Muscle layer of colon (tissue), 2 donors: ENCODE results near the gene FAR1.
A peak's percentile ranks its signal among the peaks of the same experiment; 100 is the strongest.
"Not testable (repeated sequence)": the region's sequence is repeated elsewhere in the genome, so short reads cannot be mapped to it uniquely, and the experiment has no call there.

Source experiments
- H3K27ac ChIP-seq: one replicate; pipeline ENCODE4 v1.7.0; 2013; ENCODE audit warnings: low read depth, mild to moderate bottlenecking, low read length, moderate library complexity
- H3K27me3 ChIP-seq, 2 donors: one replicate each; pipeline ENCODE4 v1.7.0; 2013; ENCODE audit warnings: low read length in 2 of 2, mild to moderate bottlenecking in 2 of 2; ENCODE audit not compliant: insufficient read depth in 2 of 2, control insufficient read depth in 1 of 2
- H3K36me3 ChIP-seq: one replicate; pipeline ENCODE4 v1.7.0; 2013; ENCODE audit warnings: mild to moderate bottlenecking, low read length; ENCODE audit not compliant: insufficient read depth
- H3K4me1 ChIP-seq: one replicate; pipeline ENCODE4 v1.7.0; 2013; ENCODE audit warnings: mild to moderate bottlenecking, low read length; ENCODE audit not compliant: insufficient read depth
- H3K4me3 ChIP-seq, 2 donors: one replicate each; pipeline ENCODE4 v1.7.0; 2013; ENCODE audit warnings: low read length in 2 of 2, low read depth in 1 of 2, mild to moderate bottlenecking in 1 of 2, moderate library complexity in 1 of 2
- H3K9ac ChIP-seq: one replicate; pipeline ENCODE4 v1.7.0; 2013; ENCODE audit warnings: low read length
- H3K9me3 ChIP-seq: one replicate; pipeline ENCODE4 v1.7.0; 2013; ENCODE audit warnings: mild to moderate bottlenecking, low read length
- donor health status: abdominal sarcoma.
- donor health status: Adenocarcinoma of cecum.

FAR1 gene

DNA sequence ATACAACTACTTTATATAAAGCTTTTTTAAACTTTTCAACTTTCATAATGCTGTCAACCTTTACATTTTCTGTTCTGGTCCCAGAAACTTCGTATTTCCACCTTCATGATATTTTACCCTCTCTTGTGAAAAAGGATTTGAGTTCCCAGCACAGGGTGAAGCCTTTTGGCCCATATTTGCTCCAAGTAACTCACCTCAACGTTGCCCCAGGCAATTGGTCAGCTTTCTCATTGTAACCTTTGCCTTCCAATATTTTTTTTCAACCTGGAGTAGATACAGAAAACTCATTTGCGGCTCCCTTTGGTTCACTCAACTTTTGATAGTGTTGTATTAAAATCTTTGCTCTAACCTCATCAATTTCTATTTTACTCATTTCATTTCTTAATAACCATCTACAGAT, 21.1 kb upstream of the FAR1 start:
- Histone ChIP-seq H3K9me3 (no peaks in the 10 kb centered on the region), H3K9ac (no peak overlapping the region), H3K27me3 (no peaks in the 10 kb centered on the region), H3K4me1 (no peaks in the 10 kb centered on the region), H3K4me3 (no peak overlapping the region), H3K27ac (no peak overlapping the region), H3K36me3 (no peaks in the 10 kb centered on the region)

GRCh38 chr11:13649619-13650018, 18.8 kb upstream of the FAR1 start:
- Histone ChIP-seq H3K4me3 (no peak overlapping the region), H3K27ac (no peak overlapping the region), H3K9me3 (no peaks in the 10 kb centered on the region), H3K4me1 (no peaks in the 10 kb centered on the region), H3K36me3 (no peaks in the 10 kb centered on the region), H3K9ac (no peak overlapping the region), H3K27me3 (no peaks in the 10 kb centered on the region)

DNA sequence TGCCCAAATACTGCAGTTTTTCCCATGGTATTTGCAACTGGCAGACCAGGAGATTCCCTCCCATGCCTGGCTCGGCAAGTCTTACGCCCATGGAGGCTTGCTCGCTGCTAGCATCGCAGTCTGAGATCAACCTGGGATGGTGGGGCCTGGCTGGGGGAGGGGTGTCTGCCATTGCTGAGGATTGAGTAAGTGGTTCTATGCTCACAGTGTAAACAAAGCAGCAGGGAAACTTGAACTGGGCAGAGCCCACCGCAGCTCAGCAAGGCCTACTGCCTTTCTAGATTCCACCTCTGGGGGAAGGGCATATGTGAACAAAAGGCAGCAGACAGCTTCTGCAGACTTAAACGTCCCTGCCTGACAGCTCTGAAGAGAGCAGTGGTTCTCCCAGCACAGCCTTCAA, 17.0 kb upstream of the FAR1 start:
- H3K4me3 ChIP-seq, H3K27ac ChIP-seq, H3K4me1 ChIP-seq, H3K9me3 ChIP-seq, H3K27me3 ChIP-seq, H3K9ac ChIP-seq, H3K36me3 ChIP-seq: not testable (repeated sequence)

DNA sequence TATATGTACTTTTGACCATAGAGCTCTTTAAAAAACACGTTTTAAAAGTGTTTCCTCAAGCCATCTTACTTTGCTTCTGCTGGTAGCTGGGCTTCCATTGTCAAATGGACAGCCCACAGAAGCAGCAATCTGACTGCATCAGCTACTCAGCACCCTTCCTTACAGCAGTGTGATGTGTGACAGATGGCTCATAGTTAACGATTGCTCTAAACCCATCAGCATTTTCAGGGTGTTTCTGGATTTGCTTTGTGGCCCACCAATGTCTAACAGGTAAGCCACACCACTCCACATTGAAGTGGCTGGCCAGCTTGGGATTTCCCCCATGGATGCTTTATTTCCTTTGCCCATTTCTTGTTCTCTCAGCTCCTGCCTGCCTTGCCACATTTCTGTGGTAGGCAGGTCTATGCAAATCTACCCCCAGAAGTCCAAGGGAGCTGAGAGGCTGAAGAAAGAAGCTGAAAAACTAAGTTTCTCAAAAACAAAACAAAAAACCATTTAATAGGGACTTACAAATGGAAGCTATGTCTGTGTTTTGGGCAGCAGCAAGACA, 7.3 kb upstream of the FAR1 start:
- H3K4me3 ChIP-seq, result no peak overlapping the region
- no peaks in the 10 kb centered on the region for H3K27me3 ChIP-seq
- H3K9ac ChIP-seq, result no peak overlapping the region
- H3K36me3 ChIP-seq, result no peaks in the 10 kb centered on the region
- H3K4me1 ChIP-seq, result no peaks in the 10 kb centered on the region
- H3K9me3 ChIP-seq, result peaks cover 3% of the 10 kb centered on the region
- no peak overlapping the region for H3K27ac ChIP-seq

- Histone ChIP-seq H3K9ac (no peak overlapping the region), H3K36me3 (no peaks in the 10 kb centered on the region), H3K9me3 (peaks cover 3% of the 10 kb centered on the region), H3K27me3 (no peaks in the 10 kb centered on the region), H3K4me3 (no peak overlapping the region), H3K27ac (no peak overlapping the region), H3K4me1 (peaks cover 8% of the 10 kb centered on the region)
Observed at GRCh38 chr11:13663631-13664071, 4.8 kb upstream of the FAR1 start.

- Histone ChIP-seq H3K9ac (no peak overlapping the region), H3K4me3 (no peak overlapping the region), H3K27ac (no peak overlapping the region), H3K4me1 (peaks cover 9% of the 10 kb centered on the region), H3K27me3 (no peaks in the 10 kb centered on the region), H3K9me3 (peaks cover 3% of the 10 kb centered on the region), H3K36me3 (no peaks in the 10 kb centered on the region)
Observed at GRCh38 chr11:13664351-13664750, 4.1 kb upstream of the FAR1 start.

DNA sequence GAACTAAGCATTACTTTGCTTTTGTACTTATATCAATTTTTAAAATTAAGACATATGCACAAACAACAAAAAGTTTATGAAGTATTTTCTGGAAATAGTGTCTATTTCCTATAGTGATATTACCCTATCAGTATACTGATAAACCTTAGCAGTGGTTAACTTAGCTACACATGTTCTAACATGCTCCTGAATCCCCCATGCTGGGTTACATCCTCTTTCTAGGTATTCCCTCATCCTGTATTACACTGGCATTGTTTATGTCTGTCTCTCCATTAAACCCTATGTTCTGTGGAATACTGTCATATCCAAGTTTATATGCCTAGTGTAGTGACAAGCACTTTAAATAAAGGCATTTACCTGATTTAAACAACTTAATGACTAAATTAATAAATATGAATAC, 1.8 kb upstream of the FAR1 start:
- H3K4me1 ChIP-seq, result peaks cover 20% of the 10 kb centered on the region
- H3K36me3 ChIP-seq, result no peaks in the 10 kb centered on the region
- no peak overlapping the region for H3K4me3 ChIP-seq
- H3K9me3 ChIP-seq, result no peaks in the 10 kb centered on the region
- no peak overlapping the region for H3K9ac ChIP-seq
- H3K27me3 ChIP-seq, result no peaks in the 10 kb centered on the region
- H3K27ac ChIP-seq, result no peak overlapping the region

GRCh38 chr11:13667245-13667644, 1.2 kb upstream of the FAR1 start:
- Histone ChIP-seq H3K9ac (no peak overlapping the region), H3K36me3 (no peaks in the 10 kb centered on the region), H3K9me3 (no peaks in the 10 kb centered on the region), H3K4me3 (peak overlapping the region; percentile 37 to 91), H3K27ac (no peak overlapping the region), H3K4me1 (peaks cover 20% of the 10 kb centered on the region), H3K27me3 (no peaks in the 10 kb centered on the region)

DNA sequence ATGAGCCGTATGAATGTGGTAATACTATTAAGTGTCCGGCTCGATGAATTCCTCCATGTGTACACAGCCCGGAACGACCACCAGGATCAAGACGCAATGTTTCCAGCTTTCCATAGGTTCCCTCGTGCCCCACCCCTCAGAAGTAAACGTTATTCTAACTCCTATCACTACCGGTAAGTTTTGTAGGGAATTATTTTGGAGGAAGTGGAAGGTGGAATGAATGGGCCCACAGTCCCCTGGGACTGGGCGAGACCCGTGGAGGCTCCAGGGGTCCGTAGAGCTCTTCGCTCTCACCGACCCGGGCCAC, 720 bp upstream of the FAR1 start:
- peak overlapping the region; percentile 74 for H3K9ac ChIP-seq
- H3K27me3 ChIP-seq, result no peaks in the 10 kb centered on the region
- H3K9me3 ChIP-seq, result no peaks in the 10 kb centered on the region
- no peaks in the 10 kb centered on the region for H3K36me3 ChIP-seq
- peak overlapping the region; percentile 50 for H3K27ac ChIP-seq
- peaks cover 20% of the 10 kb centered on the region for H3K4me1 ChIP-seq
- peak overlapping the region; percentile 37 to 91 for H3K4me3 ChIP-seq

GRCh38 chr11:13668957-13669521, 571 bp downstream of the FAR1 start:
- Histone ChIP-seq H3K4me3 (peak overlapping the region; percentile 75 to 86), H3K27ac (peak overlapping the region; percentile 90), H3K36me3 (no peaks in the 10 kb centered on the region), H3K27me3 (no peaks in the 10 kb centered on the region), H3K9ac (peak overlapping the region; percentile 71), H3K9me3 (no peaks in the 10 kb centered on the region), H3K4me1 (peaks cover 20% of the 10 kb centered on the region)

- no peaks in the 10 kb centered on the region for H3K9me3 ChIP-seq
- H3K4me3 ChIP-seq, result peak overlapping the region; percentile 75 to 86
- H3K4me1 ChIP-seq, result peaks cover 20% of the 10 kb centered on the region
- no peaks in the 10 kb centered on the region for H3K27me3 ChIP-seq
- peak overlapping the region; percentile 71 for H3K9ac ChIP-seq
- H3K27ac ChIP-seq, result peak overlapping the region; percentile 90
- no peaks in the 10 kb centered on the region for H3K36me3 ChIP-seq
Observed at GRCh38 chr11:13669544-13670488, 1.3 kb downstream of the FAR1 start.
